NCI-H1694 treated with DMSO at 0.1 percent for 48 hours (cell line): ENCODE results near the gene PTCD2.
"Not testable (repeated sequence)": the region's sequence is repeated elsewhere in the genome, so short reads cannot be mapped to it uniquely, and the experiment has no call there.

Experiments used
- DNase-seq: peaks from one replicate; lab custom pipeline; 2025; lab: John Stamatoyannopoulos, UW

Gene PTCD2

GRCh38 chr5:72380492-72381274, 60.5 kb downstream of the PTCD2 start:
- DNase-seq, result no peak

GRCh38 chr5:72383280-72383679, 63.1 kb downstream of the PTCD2 start:
- DNase-seq, result no peak

DNA sequence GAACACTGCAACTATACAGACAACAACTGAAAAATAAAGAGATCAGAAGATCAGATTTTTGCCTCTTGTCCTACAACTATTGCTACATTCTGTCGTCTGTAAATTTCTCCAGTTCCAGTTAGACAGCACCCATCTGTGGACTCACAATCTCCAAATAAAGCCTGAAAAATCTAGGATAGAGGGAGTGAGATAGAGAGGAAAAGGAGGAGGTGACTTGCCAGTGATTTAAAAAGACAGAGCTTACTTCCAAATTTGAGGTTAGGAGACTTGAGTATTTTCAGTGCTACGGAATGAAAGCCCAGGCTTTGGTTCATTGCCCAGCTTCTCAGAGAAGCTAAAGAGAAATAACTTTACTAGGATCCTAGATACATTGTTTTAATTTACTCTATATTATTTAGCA, 63.6 kb downstream of the PTCD2 start:
- DNase-seq, result no peak

- DNase-seq, result no peak
Observed at GRCh38 chr5:72386639-72387038, 66.5 kb downstream of the PTCD2 start.

- DNase-seq, result no peak
Observed at GRCh38 chr5:72387985-72388384, 67.8 kb downstream of the PTCD2 start.

DNA sequence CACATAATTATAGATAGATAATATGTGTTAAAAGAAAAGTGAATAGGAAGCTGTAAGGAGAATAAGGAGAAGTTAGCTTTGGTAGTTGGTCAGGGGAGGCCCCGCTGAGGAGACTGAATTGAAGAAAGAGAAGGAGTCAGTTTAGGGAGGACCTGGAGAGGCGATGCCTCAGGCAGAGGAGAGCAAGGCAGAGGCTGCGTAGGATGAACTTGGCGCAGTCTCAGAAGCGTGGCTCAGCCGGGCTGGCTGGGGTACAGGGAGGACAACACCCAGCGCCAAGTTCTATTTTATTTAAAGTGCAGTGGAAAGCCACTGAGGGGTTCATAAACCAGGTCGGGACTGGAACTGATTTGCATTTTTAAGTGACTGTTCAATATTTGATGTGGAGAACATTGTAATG, 68.5 kb downstream of the PTCD2 start:
- DNase-seq, result no peak

GRCh38 chr5:72390836-72391235, 70.7 kb downstream of the PTCD2 start:
- DNase-seq, result no peak

DNA sequence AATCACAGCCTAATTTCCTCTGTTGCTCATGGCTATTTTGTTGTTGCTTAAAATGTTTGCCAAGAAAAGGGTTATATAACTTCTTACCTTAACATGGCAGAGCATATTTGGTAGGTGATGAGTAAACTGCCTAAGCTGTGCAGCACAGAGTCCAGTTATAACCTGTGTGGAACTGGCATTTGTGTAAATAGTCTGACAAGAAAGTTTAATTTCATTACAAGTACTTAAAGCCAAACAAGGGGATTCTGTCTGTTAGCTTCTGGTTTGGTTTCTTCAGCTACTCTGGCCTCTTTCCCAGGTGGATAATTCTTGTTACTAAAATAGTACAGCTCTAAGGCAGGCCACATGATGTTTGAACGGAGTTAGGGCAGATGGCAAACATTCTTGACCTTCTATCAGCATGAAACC, 72.2 kb downstream of the PTCD2 start:
- no peak for DNase-seq

- no peak for DNase-seq
Observed at GRCh38 chr5:72393052-72393451, 72.9 kb downstream of the PTCD2 start.

DNA sequence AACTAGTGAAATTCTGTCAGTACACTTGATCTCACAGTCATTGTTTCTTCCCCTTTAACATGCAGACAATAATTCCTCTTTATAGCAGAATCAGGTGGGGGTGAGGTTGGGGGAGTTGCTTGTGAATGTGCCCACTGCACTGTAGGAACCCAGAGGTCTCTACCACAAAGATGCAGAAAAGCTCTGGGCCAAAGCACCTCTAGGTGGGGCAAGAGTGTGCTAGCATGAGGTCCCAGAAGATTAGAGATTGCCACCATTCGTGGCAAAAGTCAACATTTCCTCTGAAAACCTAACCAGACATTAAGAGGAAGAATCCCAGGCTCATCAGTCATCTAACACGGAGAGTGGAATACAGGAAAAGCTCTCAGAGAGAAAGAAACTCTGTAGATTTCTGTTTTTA, 74.5 kb downstream of the PTCD2 start:
- no peak for DNase-seq

GRCh38 chr5:72397836-72398235, 77.7 kb downstream of the PTCD2 start:
- no peak for DNase-seq

DNA sequence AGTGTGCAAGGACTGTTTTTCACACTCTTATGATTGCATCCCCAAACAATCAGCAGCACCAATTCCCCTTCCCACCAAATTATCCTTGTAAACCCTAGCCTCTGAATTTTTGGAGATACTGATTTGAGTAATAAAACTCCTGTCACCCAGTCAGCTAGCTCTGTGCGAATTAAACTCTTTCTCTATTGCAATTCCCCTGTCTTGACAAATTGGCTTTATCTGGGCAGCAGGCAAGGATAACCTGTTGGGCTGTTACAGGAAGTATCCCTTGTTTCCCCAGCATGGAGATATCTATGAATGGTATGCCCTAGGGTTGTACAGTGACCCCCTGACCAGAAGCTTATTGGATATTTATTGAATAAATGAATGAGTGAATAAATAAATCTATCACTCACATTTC, 80.8 kb downstream of the PTCD2 start:
- DNase-seq, result no peak

GRCh38 chr5:72402381-72402890, 82.3 kb downstream of the PTCD2 start:
- no peak for DNase-seq

DNA sequence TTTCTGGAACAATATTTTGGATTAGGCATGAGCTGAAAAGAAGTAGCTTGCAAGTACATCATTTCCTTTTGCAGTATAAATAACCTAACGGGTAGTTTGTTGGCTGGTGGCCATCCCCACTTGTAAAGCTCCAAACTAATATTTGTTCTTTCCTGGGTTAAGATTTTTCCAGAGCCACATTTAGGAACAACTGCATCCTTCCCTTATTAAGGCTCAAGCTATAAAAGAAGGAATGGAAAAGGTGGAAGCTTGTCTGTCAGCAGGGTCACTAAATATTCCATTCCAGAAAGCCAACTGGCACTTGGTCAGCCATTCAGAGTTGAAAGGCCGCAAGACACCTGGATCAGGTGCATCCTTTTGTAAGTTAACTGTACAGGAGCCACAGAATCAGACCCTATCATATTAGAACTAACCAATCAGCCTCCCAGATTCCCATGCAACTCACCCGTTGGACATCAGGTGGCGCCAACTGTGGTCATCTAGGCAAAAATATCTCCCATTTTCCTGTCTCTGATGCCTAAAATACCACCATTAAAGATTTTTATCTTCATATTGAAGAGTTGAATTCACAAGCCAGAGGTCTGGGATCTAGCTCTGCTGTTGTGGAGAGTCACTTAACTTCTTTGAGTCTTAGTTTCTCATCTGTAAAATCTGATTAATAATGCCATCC, 82.9 kb downstream of the PTCD2 start:
- DNase-seq, result no peak

- not testable (repeated sequence) for DNase-seq
Observed at GRCh38 chr5:72404771-72405170, 84.6 kb downstream of the PTCD2 start.

GRCh38 chr5:72407078-72407477, 86.9 kb downstream of the PTCD2 start:
- DNase-seq, result no peak

- DNase-seq, result no peak
Observed at GRCh38 chr5:72407541-72407940, 87.4 kb downstream of the PTCD2 start.

DNA sequence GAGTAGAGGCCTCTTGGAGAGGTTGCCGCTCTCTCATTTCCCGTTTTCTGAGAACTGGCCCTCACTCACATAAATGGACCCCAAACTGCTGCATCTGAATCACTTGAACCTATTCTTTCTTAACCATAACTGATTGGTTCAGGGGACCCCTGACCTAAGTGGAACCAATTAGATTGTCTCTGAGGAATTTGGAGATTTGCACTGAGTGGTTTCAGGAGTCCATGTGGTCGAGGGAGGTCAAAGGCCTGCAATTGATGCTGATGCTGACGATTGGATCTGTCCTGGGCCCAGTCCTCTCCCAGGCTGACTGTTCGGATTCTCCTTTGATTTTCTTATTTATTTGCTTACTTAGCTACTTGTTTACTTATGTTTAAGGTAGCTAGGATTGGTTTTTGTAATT, 88.0 kb downstream of the PTCD2 start:
- DNase-seq, result no peak

DNA sequence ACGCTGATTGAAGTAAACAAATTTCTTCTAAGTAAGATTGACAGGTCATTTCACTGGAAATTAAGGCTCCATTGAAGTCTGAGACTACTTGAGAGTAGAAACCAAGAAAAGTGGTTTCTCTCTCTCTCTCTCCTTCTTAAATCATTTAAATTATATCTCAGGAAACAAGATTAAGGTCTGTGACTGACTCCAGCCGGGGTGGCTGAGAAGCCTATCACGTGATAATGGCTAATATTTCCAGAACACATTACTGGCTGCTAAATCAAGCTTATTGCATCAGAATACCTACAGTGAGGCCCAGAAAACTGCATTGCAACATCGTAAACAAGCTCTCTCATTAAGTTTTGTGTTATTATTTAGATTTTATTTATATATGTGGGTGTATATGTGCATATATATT, 88.4 kb downstream of the PTCD2 start:
- no peak for DNase-seq

GRCh38 chr5:72410688-72411295, 90.6 kb downstream of the PTCD2 start:
- DNase-seq, result no peak

DNA sequence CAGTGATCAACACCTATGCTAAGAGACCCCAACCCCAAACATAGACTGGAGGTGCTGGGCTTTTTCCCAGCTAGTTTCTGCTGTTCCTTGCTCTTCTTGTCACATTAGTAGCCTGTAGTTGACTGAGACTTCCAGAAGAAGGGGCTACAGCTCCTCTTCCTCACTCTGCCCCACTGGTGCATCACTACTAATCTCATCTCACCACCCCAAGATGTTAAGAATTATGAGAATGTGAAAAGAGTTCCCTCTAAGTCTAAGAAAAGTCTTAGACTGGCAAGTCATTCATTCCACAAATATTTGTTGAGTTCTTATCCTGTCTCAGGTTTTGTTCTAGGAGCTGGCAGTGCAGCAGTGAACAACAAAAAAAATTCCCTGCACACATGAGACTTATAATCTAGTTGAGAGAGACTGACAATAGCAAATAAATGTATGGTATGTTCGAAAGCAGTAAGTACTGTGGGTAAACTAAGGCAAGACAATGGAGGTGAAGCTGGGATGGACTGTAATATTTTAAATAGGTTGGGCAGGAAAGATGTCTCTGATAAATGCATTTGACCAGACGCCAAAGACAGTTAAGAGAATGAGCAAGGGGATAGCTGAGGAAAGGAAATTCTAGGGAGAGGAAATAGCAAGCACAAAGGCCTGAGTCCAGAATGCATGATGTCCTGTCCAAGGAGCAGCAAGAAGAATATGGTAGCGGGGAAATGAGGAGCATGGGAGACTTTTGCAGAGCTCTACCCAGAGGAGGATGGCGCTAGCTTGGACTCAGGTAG, 92.3 kb downstream of the PTCD2 start:
- no peak for DNase-seq

GRCh38 chr5:72415616-72416325, 95.6 kb downstream of the PTCD2 start:
- no peak for DNase-seq
